Measurements from ENCODE around the gene ZNF70. TPM values are rescaled to one million over a fixed set of nuclear protein-coding genes. Genes with fewer than 3 reads are reported as not detected.

ZNF70 gene
- total and polyA plus RNA-seq, 2 of the 13 experiments (the other 11 are each of a cell fraction or from before 2014, with no cell fraction given) = 0.62 to 3.6 TPM

- TF ChIP-seq, protein P1, sequence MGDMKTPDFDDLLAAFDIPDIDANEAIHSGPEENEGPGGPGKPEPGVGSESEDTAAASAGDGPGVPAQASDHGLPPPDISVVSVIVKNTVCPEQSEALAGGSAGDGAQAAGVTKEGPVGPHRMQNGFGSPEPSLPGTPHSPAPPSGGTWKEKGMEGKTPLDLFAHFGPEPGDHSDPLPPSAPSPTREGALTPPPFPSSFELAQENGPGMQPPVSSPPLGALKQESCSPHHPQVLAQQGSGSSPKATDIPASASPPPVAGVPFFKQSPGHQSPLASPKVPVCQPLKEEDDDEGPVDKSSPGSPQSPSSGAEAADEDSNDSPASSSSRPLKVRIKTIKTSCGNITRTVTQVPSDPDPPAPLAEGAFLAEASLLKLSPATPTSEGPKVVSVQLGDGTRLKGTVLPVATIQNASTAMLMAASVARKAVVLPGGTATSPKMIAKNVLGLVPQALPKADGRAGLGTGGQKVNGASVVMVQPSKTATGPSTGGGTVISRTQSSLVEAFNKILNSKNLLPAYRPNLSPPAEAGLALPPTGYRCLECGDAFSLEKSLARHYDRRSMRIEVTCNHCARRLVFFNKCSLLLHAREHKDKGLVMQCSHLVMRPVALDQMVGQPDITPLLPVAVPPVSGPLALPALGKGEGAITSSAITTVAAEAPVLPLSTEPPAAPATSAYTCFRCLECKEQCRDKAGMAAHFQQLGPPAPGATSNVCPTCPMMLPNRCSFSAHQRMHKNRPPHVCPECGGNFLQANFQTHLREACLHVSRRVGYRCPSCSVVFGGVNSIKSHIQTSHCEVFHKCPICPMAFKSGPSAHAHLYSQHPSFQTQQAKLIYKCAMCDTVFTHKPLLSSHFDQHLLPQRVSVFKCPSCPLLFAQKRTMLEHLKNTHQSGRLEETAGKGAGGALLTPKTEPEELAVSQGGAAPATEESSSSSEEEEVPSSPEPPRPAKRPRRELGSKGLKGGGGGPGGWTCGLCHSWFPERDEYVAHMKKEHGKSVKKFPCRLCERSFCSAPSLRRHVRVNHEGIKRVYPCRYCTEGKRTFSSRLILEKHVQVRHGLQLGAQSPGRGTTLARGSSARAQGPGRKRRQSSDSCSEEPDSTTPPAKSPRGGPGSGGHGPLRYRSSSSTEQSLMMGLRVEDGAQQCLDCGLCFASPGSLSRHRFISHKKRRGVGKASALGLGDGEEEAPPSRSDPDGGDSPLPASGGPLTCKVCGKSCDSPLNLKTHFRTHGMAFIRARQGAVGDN (CRISPR knock-in tag; IDR thresholded peaks at IDR 0.05) = peak; percentile 39
- TF ChIP-seq SAP130 (CRISPR knock-in tag; IDR thresholded peaks at IDR 0.05; ENCODE audit: low read depth) (peak; percentile 38), MAF1 (CRISPR knock-in tag; IDR thresholded peaks at IDR 0.05; ENCODE audit: borderline replicate concordance) (no peak), ZNF510 (CRISPR knock-in tag; IDR thresholded peaks at IDR 0.05; ENCODE audit: low read depth) (no peak), ATF1 (CRISPR knock-in tag; IDR thresholded peaks at IDR 0.05) (no peak), DNMT1 (CRISPR knock-in tag; IDR thresholded peaks at IDR 0.05) (no peak), ZBTB20 (CRISPR knock-in tag; IDR thresholded peaks at IDR 0.05; ENCODE audit: borderline replicate concordance, low read depth) (no peak), LRRFIP1 (CRISPR knock-in tag; conservative IDR thresholded peaks at IDR 0.05) (no peak), ZNF441 (CRISPR knock-in tag; IDR thresholded peaks at IDR 0.05; ENCODE audit: borderline replicate concordance) (no peak), POLR2A (IDR thresholded peaks at IDR 0.05; ENCODE audit: insufficient read depth in 1 of 2, low read depth in 2 of 2, low read length in 2 of 2) (0 out of 4 replicates have a peak, but pooled peaks of 1 of the 2 experiments have one; percentile 38), FOXM1 (CRISPR knock-in tag; IDR thresholded peaks at IDR 0.05) (no peak), TEAD3 (CRISPR knock-in tag; optimal IDR thresholded peaks at IDR 0.05; ENCODE audit: borderline replicate concordance) (no peak), ZNF230 (CRISPR knock-in tag; IDR thresholded peaks at IDR 0.05) (no peak), ZNF660 (CRISPR knock-in tag; IDR thresholded peaks at IDR 0.05; ENCODE audit: borderline replicate concordance, low read depth) (no peak)
- TF ChIP-seq, protein P2, sequence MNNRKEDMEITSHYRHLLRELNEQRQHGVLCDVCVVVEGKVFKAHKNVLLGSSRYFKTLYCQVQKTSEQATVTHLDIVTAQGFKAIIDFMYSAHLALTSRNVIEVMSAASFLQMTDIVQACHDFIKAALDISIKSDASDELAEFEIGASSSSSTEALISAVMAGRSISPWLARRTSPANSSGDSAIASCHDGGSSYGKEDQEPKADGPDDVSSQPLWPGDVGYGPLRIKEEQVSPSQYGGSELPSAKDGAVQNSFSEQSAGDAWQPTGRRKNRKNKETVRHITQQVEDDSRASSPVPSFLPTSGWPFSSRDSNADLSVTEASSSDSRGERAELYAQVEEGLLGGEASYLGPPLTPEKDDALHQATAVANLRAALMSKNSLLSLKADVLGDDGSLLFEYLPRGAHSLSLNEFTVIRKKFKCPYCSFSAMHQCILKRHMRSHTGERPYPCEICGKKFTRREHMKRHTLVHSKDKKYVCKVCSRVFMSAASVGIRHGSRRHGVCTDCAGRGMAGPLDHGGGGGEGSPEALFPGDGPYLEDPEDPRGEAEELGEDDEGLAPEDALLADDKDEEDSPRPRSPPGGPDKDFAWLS (CRISPR knock-in tag; IDR thresholded peaks at IDR 0.05; ENCODE audit: borderline replicate concordance) = no peak
- TF ChIP-seq, protein P3, sequence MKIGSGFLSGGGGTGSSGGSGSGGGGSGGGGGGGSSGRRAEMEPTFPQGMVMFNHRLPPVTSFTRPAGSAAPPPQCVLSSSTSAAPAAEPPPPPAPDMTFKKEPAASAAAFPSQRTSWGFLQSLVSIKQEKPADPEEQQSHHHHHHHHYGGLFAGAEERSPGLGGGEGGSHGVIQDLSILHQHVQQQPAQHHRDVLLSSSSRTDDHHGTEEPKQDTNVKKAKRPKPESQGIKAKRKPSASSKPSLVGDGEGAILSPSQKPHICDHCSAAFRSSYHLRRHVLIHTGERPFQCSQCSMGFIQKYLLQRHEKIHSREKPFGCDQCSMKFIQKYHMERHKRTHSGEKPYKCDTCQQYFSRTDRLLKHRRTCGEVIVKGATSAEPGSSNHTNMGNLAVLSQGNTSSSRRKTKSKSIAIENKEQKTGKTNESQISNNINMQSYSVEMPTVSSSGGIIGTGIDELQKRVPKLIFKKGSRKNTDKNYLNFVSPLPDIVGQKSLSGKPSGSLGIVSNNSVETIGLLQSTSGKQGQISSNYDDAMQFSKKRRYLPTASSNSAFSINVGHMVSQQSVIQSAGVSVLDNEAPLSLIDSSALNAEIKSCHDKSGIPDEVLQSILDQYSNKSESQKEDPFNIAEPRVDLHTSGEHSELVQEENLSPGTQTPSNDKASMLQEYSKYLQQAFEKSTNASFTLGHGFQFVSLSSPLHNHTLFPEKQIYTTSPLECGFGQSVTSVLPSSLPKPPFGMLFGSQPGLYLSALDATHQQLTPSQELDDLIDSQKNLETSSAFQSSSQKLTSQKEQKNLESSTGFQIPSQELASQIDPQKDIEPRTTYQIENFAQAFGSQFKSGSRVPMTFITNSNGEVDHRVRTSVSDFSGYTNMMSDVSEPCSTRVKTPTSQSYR (CRISPR knock-in tag; IDR thresholded peaks at IDR 0.05; ENCODE audit: borderline replicate concordance) = no peak
- TF ChIP-seq, protein P4, sequence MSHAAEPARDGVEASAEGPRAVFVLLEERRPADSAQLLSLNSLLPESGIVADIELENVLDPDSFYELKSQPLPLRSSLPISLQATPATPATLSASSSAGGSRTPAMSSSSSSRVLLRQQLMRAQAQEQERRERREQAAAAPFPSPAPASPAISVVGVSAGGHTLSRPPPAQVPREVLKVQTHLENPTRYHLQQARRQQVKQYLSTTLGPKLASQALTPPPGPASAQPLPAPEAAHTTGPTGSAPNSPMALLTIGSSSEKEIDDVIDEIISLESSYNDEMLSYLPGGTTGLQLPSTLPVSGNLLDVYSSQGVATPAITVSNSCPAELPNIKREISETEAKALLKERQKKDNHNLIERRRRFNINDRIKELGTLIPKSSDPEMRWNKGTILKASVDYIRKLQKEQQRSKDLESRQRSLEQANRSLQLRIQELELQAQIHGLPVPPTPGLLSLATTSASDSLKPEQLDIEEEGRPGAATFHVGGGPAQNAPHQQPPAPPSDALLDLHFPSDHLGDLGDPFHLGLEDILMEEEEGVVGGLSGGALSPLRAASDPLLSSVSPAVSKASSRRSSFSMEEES (CRISPR knock-in tag; IDR thresholded peaks at IDR 0.05) = 0 out of 2 replicates have a peak, but pooled peaks have one; percentile 62
Observed at GRCh38 chr22:23778577-23778900, 27.6 kb upstream of the ZNF70 start (continued).
